GM10847 (cell line): ENCODE measurements around the gene KATNAL1.

ENCODE experiments used
- POLR2A ChIP-seq: IDR thresholded peaks from 2 replicates; pipeline ENCODE4 v1.6.1; 2011; ENCODE audit not compliant: insufficient read length; ENCODE audit errors: extremely low read depth

The KATNAL1 gene

DNA sequence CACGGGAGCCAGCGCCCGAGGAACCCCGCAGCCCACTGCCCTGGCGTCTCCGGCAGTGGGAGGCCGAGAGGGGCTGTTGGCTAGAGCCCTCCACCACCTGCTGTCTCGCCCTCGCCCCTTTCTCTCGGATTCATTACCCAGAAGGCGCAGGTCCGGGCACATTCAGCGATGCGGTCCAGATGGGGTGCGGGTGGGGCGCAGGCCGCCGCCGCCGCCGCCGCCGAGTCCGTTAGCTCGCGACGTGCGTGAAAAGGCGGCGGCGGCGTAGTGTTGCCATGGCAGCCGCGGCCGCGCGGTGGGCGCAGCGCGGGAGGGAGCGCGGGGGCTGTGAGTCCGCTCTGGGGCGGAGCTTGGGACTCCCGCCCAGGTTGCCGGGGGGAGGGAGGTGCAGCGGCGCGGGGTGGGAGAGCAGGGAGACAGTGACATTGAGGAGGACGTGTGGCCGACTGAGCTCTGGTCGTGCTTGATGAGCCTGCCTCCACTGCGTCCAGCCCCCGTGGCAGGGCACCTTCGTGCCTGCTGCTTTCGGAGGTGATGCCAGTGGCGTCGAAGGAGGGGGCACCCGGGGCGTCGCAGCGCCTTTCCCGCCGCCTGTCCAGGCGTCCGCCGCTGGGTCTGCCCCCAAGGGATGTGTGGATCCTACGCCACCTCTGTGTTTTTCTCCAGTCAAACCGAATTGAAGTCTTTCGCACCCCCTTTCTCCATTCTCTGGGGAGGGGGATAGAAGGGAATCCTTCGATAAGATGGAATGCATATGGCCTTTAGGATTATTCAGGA, at the start of gene KATNAL1:
Gene KATNAL1 (minus strand): TSS at position 358 of the 777 bp plus-strand sequence. CDS start 23,774 bp downstream, outside the sequence.
- TF ChIP-seq POLR2A, result peak; percentile 17

DNA sequence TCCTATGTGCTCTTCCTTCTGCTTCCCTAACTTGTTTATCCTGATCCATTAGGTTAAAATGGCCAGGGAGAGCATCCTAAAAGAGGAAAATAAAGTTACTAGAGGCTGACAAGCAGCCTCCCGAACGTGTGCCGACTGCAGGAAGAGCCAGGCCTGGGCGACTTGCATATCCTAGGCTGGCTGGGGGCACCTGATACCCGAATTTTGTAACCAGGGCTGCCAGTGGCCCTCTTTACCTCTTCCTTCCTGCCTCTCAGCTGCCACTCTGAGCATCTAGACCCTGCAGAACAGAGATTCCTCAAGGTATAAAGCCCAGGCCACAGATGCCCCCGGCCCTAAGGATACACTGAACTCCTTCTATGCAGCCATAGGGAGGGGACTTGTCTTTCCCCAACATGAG, 48.5 kb upstream of the KATNAL1 start:
- TF ChIP-seq POLR2A, result no peak

GRCh38 chr13:30355384-30355699, 48.0 kb upstream of the KATNAL1 start:
- no peak for TF ChIP-seq POLR2A

- TF ChIP-seq POLR2A, result no peak
Measured at GRCh38 chr13:30354493-30355383, 47.4 kb upstream of the KATNAL1 start.

- no peak for TF ChIP-seq POLR2A
Measured at GRCh38 chr13:30353471-30354215, 46.3 kb upstream of the KATNAL1 start.

DNA sequence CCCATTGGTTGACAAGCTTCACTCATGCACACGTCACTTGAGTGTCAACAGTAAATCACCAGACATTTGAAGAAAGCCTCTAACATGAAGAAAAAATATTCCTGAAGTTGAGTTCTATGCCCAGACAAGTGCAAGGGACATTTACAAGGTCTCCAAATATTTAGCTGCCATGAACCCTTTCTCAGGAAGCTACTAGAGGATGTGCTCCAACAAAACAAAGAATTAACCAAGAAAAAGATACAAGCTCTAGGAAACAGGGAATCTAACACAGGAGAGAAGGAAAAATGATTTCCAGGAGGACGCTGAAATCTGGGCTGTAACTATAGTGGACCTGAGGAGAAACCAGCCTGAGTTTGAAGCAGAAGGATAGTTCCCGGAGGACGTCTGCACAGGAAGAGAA, 45.7 kb upstream of the KATNAL1 start:
- TF ChIP-seq POLR2A, result no peak

DNA sequence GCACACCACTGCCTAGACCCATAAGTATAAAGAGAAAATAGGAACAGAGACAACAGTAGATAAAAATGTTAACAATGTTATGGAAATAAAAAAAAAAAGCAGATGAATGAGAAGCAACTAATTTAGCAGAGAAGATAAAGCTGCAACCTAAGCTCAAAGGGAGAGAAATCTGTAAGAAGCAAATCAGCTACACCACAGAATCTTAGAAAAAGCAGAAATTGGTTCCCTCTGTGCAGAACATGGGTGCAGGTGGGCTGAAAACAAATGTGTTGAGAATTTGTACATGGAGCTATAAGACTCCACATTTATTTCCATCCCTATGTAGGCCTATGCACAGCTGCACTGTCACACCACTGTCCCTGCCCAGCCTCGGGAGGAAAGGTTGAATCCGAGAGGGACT, 44.8 kb upstream of the KATNAL1 start:
- no peak for TF ChIP-seq POLR2A

- no peak for TF ChIP-seq POLR2A
Measured at GRCh38 chr13:30346789-30347167, 39.4 kb upstream of the KATNAL1 start.

GRCh38 chr13:30346153-30346788, 38.9 kb upstream of the KATNAL1 start:
- no peak for TF ChIP-seq POLR2A

DNA sequence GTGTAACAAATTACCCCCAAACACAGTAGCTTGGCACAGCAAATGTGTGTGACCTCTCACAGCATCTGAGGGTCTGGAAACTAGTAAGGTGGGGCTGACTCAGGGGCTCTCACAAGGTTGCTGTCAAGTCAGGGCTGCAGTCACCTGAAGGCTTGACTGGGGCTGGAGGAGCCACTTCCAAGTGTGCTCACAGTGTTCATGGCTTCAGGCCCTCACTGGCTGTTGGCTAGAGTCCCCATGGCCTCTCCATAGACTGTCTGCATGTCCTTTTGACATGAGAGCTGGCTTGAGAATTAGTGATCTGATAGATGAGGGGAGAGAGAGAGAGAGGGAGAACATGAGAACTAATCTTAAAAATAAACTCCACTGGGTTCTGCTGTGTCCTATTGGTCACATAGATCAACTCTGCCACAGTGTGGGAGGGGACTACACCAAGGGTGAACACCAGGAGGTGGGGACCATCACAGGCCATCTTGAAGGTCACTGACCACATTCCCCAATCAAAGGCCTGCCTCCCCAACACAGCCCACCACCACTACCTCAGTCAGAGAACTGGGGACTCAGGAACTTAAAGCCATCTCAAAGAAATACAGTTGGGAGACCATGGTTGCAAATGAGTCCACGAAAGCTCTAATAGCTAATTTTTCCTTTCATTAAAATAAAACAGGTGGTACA, 38.2 kb upstream of the KATNAL1 start:
- no peak for TF ChIP-seq POLR2A

- no peak for TF ChIP-seq POLR2A
Measured at GRCh38 chr13:30341815-30342570, 34.6 kb upstream of the KATNAL1 start.

GRCh38 chr13:30340331-30341250, 33.2 kb upstream of the KATNAL1 start:
- TF ChIP-seq POLR2A, result no peak

- no peak for TF ChIP-seq POLR2A
Measured at GRCh38 chr13:30339738-30340330, 32.5 kb upstream of the KATNAL1 start.

- TF ChIP-seq POLR2A, result no peak
Measured at GRCh38 chr13:30338952-30339351, 31.6 kb upstream of the KATNAL1 start.
